SK-N-MC (cell line): Measurements from ENCODE around the gene ROPN1.
"Not testable (repeated sequence)": the region's sequence is repeated elsewhere in the genome, so short reads cannot be mapped to it uniquely, and the experiment has no call there.

ENCODE experiments used
- DNase-seq: peaks from one replicate; pipeline ENCODE4 v3.0.0-alpha.2; 2011; ENCODE audit warnings: low read depth, low spot score
- H3K27ac ChIP-seq: fragments of 200-600 bp; sonication (generic); 2 replicates; pipeline ENCODE4 v1.5.1; 2016; ENCODE audit warnings: mixed run types
- H3K36me3 ChIP-seq: fragments of 200-600 bp; sonication (generic); 2 replicates; pipeline ENCODE4 v1.6.1; 2017; ENCODE audit warnings: antibody characterized with exemption, low read length, mixed read lengths; ENCODE audit not compliant: insufficient read depth
- H3K4me3 ChIP-seq: fragments of 200-600 bp; sonication (generic); 2 replicates; pipeline ENCODE4 v1.5.1; 2016
- H3K9ac ChIP-seq: fragments of 200-600 bp; sonication (generic); 2 replicates; pipeline ENCODE4 v1.8.0; 2017; ENCODE audit warnings: mixed run types, mixed read lengths; ENCODE audit not compliant: insufficient read length
- H3K9me3 ChIP-seq: fragments of 200-600 bp; sonication (generic); 2 replicates; pipeline ENCODE4 v1.6.1; 2017; ENCODE audit warnings: low read depth, mild to moderate bottlenecking, antibody characterized with exemption, low read length, moderate library complexity, mixed read lengths
- EZH2 ChIP-seq: fragments of 200-600 bp; sonication (generic); IDR thresholded peaks from one replicate; pipeline ENCODE4 v1.6.1; 2017; ENCODE audit warnings: antibody characterized with exemption
- FOXP2 ChIP-seq: optimal IDR thresholded peaks from 2 replicates; pipeline ENCODE3; 2011; ENCODE audit warnings: mild to moderate bottlenecking, moderate library complexity; ENCODE audit not compliant: insufficient read depth; ENCODE audit errors: extremely low read length, control extremely low read depth
- POLR2AphosphoS5 ChIP-seq: IDR thresholded peaks from 2 replicates; pipeline ENCODE4 v1.6.1; 2012; ENCODE audit warnings: mild to moderate bottlenecking, low read depth, low read length, borderline replicate concordance

Gene ROPN1

DNA sequence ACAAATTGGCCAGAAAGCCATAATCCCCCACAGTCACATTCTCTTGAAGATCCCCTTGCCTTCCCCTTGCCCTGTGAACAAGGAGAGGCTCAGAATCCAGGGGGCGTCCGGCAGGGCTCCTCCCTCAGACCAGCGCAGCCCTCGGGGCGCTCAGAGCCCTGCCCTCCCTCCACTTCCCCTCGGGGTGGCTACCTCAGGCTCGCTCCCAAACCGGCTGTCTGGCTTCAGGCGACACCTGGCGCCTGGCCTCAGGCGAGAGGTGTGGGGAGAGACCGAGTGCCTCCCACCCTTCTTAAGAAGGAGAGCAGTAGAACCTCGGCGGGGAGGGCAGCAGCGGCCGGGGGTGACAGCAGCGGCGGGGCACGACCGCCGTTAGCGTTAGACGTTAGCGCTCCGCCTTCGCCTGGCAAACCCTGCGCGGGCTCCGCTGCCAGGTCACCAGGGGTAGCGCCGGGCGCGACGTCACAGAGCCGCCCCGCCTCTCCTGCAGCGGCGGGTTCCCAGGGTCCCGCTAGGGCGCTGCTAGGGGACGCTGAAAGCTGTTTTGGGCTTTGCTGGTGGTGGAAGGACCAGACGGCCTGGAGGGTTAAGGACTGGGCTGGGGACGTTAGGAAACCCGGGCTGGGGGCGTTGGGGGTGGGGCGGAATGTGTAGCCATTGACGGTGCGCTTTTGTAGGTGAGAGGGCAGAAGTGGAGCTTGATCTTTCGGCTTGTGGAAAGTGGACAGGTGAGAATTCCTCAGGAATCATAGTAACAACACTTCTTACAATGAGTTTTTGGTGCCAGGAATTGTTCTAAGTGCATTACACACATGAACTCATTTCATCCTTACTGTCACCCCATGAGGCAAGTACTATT is at the start of gene ROPN1:
TSS of gene ROPN1 (minus strand) at position 395 of the 859 bp plus-strand sequence. CDS start 11,643 bp downstream, outside the sequence.
- H3K27ac ChIP-seq, H3K9me3 ChIP-seq, H3K4me3 ChIP-seq: not testable (repeated sequence)

DNA sequence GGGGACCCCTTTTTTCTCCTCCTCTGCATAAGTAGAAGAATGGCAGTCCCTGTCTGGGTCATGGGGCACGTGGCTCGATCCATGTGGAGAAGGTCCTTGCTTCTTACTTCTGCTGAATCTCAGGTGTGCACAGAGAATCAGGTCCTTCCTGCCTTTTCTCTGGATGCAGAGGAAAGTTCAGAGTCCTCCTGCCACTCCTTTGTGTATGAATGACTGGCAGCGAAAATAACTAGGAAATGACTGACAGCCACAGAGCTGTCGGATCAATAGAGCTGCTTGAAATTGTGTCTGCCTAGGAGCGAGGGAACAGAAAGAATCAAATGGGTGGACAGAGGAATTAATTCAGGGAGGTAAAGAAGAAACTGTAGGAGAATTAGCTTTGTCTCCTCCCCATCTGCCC is 49.6 kb upstream of the ROPN1 start:
- no peak for DNase-seq
- no peak overlapping the region for H3K4me3 ChIP-seq
- H3K36me3 ChIP-seq = no peaks in the 10 kb centered on the region
- H3K9ac ChIP-seq = no peak overlapping the region
- no peak overlapping the region for H3K27ac ChIP-seq
- H3K9me3 ChIP-seq = no peaks in the 10 kb centered on the region
- TF ChIP-seq FOXP2 = no peak
- TF ChIP-seq EZH2 = no peak
- TF ChIP-seq POLR2AphosphoS5 = no peak

More for the DNA sequence above, at the start of gene ROPN1:
- DNase-seq, H3K36me3 ChIP-seq, H3K9ac ChIP-seq: not testable (repeated sequence)

DNA sequence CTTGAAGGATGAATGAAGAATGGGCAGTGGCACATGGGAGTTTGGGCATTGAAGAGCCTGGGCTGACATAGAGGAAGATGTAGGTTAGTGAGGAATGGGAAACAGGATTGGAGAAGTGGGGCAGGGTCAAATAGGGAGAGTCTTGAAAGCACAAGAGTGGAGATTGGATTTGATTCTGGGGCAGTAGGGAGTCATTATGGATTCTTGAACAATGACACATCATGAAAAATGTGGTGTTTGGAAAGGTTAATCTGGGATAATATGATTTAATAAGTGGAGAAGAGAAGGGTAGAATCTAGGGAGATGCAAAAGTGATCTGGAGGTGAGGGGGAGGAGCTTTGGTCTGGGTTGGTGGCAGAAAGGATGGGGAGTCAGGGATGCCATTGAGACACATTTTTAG is 45.4 kb upstream of the ROPN1 start:
- H3K9me3 ChIP-seq = no peaks in the 10 kb centered on the region
- no peak overlapping the region for H3K4me3 ChIP-seq
- H3K9ac ChIP-seq = no peak overlapping the region
- H3K36me3 ChIP-seq = no peaks in the 10 kb centered on the region
- TF ChIP-seq POLR2AphosphoS5 (no peak), FOXP2 (no peak), EZH2 (no peak)
- no peak overlapping the region for H3K27ac ChIP-seq
- no peak for DNase-seq

DNA sequence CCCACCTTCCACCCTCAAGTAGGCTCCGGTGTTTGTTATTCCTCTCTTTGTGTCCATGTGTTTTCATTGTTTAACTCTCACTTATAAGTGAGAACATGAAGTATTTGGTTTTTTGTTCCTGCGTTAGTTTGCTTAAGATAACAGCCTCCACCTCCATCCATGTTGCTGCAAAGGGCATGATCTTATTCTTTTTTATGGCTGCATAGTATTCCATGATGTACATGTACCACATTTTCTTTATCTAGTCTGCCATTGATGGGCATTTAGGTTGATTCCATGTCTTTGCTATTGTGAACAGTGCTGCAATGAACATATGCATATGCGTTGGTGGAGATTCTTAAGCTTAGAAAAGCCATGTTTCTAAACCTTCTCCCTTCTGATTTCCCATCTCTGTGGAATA is 44.3 kb upstream of the ROPN1 start:
- DNase-seq = not testable (repeated sequence)

DNA sequence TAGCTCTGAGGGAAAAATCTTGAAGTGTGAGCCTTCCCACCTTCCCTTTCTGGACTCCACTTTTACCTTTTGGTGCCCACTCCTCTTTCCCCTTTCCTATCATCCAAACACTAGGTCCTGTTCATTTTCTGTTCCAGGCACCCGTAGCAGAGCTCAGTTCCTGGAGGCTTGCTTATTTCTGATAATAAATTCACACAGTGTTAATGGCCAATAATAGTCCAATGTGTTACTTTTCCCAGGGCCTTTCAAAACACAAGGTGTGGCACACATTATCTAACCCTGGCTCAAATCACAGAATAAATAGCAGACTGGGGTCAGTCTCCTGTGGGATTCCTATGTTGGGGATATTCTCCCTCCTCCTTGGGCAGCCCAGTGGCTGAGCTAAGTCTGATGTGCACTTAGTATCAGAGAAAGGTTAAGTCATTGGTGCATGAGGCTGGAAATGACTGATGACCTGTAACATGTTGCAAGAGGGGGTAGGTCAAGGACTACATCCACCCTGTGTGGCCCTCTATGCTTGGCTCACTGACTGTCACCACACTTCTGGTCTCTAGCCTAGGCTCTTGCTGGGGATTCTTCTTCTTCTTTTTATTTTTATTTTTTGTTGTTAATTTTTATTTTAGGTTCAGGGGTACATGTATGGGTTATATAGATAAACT is 43.7 kb upstream of the ROPN1 start:
- TF ChIP-seq FOXP2 = no peak
- no peak for TF ChIP-seq POLR2AphosphoS5
- no peak for TF ChIP-seq EZH2
- no peak for DNase-seq
- H3K27ac ChIP-seq = no peak overlapping the region
- H3K4me3 ChIP-seq = no peak overlapping the region
- H3K36me3 ChIP-seq = no peaks in the 10 kb centered on the region
- H3K9ac ChIP-seq = no peak overlapping the region
- H3K9me3 ChIP-seq = no peaks in the 10 kb centered on the region

More for the DNA sequence above, 44.3 kb upstream of the ROPN1 start:
- not testable (repeated sequence) for H3K9ac ChIP-seq, H3K4me3 ChIP-seq, H3K27ac ChIP-seq, H3K9me3 ChIP-seq, H3K36me3 ChIP-seq

DNA sequence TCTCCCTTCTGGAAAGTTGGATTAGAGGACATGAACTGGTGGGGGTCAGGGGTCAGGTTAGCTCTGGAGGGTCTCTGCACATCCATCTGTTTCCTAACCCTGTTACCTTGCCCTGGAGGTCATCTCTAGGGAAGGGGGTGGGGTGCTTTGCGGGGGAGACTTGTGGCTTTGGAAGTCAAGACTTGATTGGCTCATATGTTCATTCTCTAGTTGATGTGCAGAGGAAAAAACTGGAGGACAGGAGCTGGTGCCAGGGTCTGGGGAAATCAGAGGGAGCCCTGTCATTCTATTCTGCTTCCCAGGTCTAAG is 42.9 kb upstream of the ROPN1 start:
- H3K9ac ChIP-seq = no peak overlapping the region
- no peaks in the 10 kb centered on the region for H3K9me3 ChIP-seq
- no peaks in the 10 kb centered on the region for H3K36me3 ChIP-seq
- H3K27ac ChIP-seq = no peak overlapping the region
- peak overlapping the region; percentile 96 for H3K4me3 ChIP-seq
- no peak for DNase-seq
- no peak for TF ChIP-seq FOXP2
- TF ChIP-seq EZH2 = no peak
- TF ChIP-seq POLR2AphosphoS5 = no peak

DNA sequence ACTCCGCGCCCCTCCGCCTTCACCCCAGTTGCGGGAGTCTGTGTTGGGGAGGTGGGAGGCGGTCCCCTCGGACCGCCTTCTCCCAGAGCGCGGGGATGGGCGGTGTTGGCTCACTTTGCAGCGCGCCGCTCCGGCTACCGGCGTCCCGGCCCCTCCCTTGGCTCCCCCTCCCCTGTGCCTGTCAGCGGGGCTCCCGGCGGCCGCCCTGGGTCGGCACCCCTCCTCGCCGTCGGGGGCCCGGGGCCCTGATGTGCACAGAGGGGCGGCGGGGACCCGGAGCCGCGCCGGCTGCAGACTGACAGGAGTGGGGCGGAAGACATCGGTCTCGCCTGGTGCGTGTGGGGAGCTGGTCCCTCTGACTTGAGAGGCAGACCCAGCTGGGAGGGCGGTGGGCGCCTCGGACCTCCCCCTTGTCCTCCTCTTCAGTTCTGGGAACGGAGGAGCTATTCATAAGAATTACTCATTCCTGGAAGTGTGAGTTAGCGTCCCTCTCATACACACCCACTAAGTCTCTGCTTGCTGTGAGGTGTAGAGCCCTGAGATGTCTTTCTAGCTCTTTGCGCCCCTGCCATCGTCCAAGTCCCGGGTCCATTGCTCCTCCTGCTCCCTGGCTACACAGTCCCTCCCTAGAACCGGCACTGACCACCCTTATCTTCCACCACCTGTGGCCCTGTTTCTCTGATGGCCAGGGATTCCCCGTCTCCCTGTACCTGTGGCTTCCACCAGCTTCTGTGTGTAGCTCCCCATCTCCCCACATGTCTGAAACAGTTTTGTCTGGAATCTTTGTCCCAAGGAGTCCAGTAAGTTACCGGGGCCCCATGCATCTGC is 42.3 kb upstream of the ROPN1 start:
- no peaks in the 10 kb centered on the region for H3K9me3 ChIP-seq
- no peak overlapping the region for H3K27ac ChIP-seq
- peak overlapping the region; percentile 84 for H3K9ac ChIP-seq
- no peak for TF ChIP-seq POLR2AphosphoS5
- no peak for TF ChIP-seq EZH2
- TF ChIP-seq FOXP2 = no peak
- no peaks in the 10 kb centered on the region for H3K36me3 ChIP-seq
- no peak for DNase-seq
- peak overlapping the region; percentile 96 for H3K4me3 ChIP-seq

DNA sequence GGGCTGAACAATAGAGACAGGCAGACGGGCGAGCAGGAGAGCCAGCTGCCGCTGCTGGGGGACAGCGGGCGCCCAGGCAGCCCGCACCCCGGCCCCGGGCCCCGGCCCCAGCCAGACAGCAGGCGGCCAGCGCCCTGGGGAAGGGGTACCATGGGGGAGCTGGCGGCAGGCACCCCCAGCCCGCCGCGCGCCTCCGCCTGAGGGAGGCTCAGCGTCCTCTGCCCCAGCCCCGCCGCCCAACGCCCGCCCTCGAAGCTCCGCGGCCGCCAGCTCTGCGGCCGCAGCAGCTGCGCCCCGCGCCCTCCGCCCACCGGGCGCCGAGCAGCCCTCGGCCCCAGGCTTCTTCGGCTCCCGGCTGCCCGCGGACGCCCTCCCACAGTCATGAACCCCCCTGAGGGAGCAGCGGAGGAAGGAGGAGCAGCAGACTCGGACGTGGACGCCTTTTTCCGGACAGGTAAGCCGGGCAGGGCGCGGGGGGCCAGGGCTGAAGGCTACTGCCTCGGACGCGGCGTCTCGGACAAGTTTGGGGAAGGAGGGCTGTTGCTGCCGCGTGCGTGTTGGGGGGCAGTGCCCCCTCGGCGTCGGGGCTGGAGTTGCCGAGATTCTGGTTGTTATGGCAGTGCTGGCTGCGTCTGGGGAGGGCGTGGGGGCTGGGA is 41.6 kb upstream of the ROPN1 start, which contains the start of gene KALRN:
TSS of gene KALRN (plus strand) at position 10 of the 656 bp plus-strand sequence.
- H3K36me3 ChIP-seq = no peaks in the 10 kb centered on the region
- DNase-seq = no peak
- H3K4me3 ChIP-seq = peak within 1 kb of the TSS; percentile 96
- H3K27ac ChIP-seq = no peak within 1 kb of the TSS
- peak within 1 kb of the TSS; percentile 84 for H3K9ac ChIP-seq
- H3K9me3 ChIP-seq = no peaks in the 10 kb centered on the region
- peak; percentile 27 for TF ChIP-seq FOXP2
- TF ChIP-seq EZH2 = no peak
